CD1c-positive myeloid dendritic cell (primary cell): ENCODE measurements around the gene ZNF410.
"Not testable (repeated sequence)": the region's sequence is repeated elsewhere in the genome, so short reads cannot be mapped to it uniquely, and the experiment has no call there.

Experiments
- DNase-seq: peaks from one replicate; pipeline ENCODE4 v3.0.0-alpha.2; 2016; ENCODE audit errors: extremely low spot score

ZNF410 gene

GRCh38 chr14:73886449-73887317, at the start of gene ZNF410:
ZNF410 (plus strand) TSS chr14:73886859; CDS start chr14:73892176, 5,317 bp downstream.
- DNase-seq = peak; percentile 97

- not testable (repeated sequence) for DNase-seq
These were observed 48.2 kb upstream of the ZNF410 start for GRCh38 chr14:73838293-73839034.

- no peak for DNase-seq
These were observed 44.5 kb upstream of the ZNF410 start for GRCh38 chr14:73842201-73842600.

DNA sequence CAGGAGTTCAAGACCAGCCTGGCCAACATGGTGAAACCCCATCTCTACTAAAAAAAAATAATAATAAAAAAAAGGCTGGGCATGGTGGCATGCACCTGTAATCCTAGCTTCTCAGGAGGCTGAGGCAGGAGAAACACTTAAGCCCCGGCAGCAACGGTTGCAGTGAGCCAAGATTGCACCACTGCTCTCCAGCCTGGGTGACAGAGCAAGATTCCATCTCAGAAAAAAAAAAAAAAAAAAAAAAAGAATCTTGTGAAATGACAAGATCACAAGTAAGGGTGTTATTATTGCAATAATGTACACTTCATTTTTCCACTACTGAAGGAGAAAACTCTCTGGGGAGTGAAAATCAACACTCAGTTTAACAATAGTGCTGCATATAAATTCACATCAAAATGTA, 43.8 kb upstream of the ZNF410 start:
- DNase-seq = no peak

- no peak for DNase-seq
These were observed 43.4 kb upstream of the ZNF410 start for GRCh38 chr14:73843296-73843695.

GRCh38 chr14:73846947-73847346, 39.7 kb upstream of the ZNF410 start:
- no peak for DNase-seq

- DNase-seq = no peak
These were observed 35.7 kb upstream of the ZNF410 start for GRCh38 chr14:73851000-73851399.

DNA sequence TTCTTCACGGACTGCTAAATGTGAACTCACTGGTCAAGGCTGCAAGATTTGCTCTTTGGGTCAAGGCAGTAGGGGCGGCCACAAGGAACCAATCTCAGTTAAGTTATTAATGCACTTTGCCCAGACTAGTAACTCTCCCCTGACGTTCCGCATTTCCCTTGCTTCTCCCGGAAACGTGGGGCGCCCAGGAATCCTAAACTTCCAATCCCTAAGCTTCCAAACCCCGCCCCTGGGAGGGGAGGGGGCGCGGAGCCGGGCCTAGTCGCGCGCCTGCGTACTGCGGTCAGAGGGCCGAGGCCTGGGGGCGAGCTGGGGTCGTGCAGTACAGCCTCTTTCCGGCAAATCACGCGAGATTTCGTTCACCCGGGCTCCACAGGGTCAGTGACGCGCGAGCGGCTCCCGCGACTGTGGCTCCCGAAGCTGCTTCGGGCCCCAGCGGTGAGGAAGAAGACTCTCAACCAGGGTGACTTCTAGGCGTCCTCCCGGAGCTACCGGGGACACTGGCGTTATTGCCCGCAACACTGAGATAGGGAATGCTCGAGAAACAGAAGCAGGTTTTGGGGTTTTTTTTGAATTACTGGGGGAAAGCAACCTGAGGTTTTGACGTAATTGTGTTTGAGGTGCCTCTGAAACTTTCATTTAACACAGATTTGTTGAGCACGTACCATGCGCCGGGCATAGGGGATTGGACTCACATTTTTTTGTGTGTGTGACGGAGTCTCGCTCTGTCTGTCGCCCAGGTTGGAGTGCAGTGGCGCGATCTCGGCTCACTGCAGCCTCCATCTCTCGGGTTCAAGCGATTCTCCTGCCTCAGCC, 34.9 kb upstream of the ZNF410 start, which contains the start of gene PTGR2:
TSS of gene PTGR2 (plus strand) at position 265 of the 816 bp plus-strand sequence. CDS start 7,032 bp downstream, outside the sequence.
- DNase-seq = peak; percentile 97

- DNase-seq = peak; percentile 11
These were observed 27.5 kb upstream of the ZNF410 start for GRCh38 chr14:73859145-73859544.

- no peak for DNase-seq
These were observed 25.6 kb upstream of the ZNF410 start for GRCh38 chr14:73861073-73861472.

GRCh38 chr14:73862480-73862879, 24.2 kb upstream of the ZNF410 start:
- DNase-seq = no peak

DNA sequence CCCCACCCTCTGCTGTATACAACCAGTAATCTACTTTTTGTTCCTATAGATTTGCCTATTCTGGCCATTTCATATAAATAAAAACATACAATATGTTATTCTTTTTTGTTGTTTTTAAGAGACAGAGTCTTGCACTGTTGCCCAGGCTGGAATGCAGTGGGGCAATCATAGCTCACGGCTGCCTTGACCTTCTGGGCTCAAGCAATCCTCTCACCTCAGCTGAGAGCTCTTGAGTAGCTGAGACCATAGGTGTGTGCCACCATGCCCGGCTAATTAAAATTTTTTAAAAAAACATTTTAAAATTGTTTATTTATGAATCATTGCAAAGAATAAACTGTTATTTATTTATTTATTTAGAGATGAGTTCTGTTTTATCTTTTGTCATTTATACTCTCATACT, 23.4 kb upstream of the ZNF410 start:
- DNase-seq = no peak

GRCh38 chr14:73865534-73866113, 21.0 kb upstream of the ZNF410 start:
- no peak for DNase-seq

DNA sequence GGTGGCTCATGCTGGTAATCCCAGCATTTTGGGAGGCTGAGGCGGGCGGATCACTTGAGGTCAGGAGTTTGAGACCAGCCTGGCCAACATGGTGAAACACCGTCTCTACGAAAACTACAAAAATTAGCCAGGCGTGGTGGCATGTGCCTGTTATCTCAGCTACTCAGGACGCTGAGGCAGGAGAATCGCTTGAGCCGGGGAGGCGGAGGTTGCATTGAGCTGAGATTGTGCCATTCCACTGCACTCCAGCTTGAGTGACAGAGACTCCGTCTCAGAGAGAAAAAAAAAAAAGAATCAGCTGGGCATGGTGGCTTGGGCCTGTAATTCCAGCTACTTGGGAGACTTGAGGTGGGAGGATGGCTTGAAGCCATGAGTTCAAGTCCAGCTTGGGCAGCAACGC, 16.9 kb upstream of the ZNF410 start:
- DNase-seq = not testable (repeated sequence)

GRCh38 chr14:73870525-73871235, 16.0 kb upstream of the ZNF410 start:
- no peak for DNase-seq

DNA sequence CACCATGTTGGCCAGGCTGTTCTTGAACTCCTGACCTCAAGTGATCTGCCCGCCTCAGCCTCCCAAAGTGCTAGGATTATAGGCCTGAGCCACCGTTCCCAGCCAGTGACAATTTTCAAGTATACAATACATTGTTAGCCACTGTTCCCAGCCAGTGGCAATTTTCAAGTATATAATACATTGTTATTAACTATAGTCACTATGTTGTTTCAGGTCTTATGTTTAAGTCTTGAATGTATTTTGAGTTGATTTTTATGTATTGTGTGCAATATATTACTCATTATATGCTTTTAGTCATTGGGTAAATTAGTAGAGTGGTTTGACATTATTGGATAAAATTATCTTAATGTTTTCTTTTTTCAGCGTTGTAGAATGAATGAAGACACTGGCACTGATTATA, 13.0 kb upstream of the ZNF410 start:
- DNase-seq = no peak

DNA sequence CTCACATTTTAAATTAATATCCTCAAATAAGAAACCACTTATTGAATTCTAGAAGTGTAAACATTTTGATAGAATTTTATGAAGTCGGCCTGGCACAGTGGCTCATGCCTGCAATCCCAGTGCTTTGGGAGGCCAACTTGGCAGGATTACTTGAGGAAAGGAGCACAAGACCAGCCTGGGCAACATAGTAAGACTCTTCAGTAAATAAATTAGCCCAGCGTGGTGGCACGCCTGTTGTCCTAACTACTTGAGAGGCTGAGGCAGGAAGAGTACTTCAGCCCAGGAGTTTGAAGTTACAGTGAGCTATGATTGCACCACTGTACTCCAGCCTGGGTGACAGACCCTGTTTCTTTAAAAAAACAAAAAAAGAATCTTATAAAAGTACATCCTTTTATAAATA, 8.9 kb upstream of the ZNF410 start:
- no peak for DNase-seq

DNA sequence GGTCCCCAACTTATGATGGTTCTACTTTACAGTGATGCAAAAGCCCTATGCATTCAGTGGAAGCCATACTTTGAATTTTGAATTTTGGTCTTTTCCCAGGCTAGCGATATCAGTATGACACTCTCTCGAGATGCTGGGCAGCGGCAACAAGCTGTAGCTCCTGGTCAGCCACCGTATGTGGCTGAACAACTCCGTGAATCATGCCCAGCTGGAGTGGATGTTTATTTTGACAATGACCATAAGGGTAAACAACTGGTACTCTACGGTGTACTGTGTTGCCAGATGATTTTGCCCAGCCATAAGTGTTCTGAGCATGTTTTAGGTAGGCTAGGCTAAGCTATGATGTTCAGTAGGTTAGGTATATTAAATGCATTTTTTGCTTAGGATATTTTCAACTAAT, 8.2 kb upstream of the ZNF410 start:
- no peak for DNase-seq

- no peak for DNase-seq
These were observed 7.6 kb upstream of the ZNF410 start for GRCh38 chr14:73879027-73879426.

- no peak for DNase-seq
These were observed 2.0 kb upstream of the ZNF410 start for GRCh38 chr14:73884438-73885190.
